HG03103 (cell line): ENCODE data around the gene EVC2.
"Not testable (repeated sequence)": the region's sequence is repeated elsewhere in the genome, so short reads cannot be mapped to it uniquely, and the experiment has no call there.

ENCODE experiments used
- ATAC-seq: cut with Tn5 transposase; IDR thresholded peaks from one replicate; pipeline ENCODE4 v1.9.1; 2021; ENCODE audit warnings: low read depth; ENCODE audit not compliant: unreplicated experiment

The EVC2 gene

DNA sequence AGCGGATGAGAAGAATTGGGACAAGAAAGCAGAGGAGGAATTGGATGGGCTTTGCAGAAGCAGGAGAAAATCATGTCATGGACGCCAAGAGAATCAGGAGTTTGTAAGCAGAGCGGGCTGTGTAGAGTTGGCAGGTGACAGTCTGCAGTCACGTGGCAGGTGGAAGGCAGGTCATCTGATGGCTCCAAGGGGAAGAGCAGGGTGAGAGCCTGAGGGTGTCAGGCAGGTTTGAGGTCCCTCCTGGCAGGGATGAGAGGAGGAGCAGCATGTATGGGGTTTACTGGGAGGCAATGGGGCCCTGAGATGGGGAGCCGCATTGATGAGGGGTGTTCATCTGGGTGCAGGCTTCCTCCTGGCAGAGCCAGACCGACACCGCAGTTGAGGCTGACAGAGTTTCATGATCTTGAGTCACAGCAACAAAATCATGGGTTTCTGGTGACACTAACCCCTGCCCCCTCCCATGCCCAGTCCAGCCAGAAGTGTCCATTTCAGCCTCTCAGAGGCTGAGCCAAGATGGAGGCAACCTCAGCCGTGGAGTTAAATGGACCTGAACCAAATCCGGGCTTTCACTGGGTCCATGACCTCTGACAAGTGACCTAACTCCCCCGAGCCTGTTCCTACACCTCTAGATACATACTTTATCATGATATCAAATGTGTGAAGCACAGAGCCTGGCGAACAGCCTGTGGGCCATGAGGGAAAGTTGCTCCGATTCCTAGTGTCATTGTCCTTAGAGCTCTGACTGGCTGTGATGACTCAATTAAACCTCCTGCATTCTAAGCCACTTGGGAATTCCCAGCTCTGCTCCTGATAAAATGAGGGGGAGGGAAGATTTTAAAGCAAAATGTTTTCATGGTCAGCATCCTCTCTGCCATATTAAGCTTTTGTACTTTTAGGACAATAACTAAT, 38.7 kb upstream of the EVC2 start:
- ATAC-seq: no peak

- no peak for ATAC-seq
Observed at GRCh38 chr4:5746250-5746649, 37.9 kb upstream of the EVC2 start.

- ATAC-seq: no peak
Observed at GRCh38 chr4:5742968-5743367, 34.6 kb upstream of the EVC2 start.

- ATAC-seq: no peak
Observed at GRCh38 chr4:5742388-5742787, 34.0 kb upstream of the EVC2 start.

GRCh38 chr4:5738061-5738460, 29.7 kb upstream of the EVC2 start:
- ATAC-seq: no peak

DNA sequence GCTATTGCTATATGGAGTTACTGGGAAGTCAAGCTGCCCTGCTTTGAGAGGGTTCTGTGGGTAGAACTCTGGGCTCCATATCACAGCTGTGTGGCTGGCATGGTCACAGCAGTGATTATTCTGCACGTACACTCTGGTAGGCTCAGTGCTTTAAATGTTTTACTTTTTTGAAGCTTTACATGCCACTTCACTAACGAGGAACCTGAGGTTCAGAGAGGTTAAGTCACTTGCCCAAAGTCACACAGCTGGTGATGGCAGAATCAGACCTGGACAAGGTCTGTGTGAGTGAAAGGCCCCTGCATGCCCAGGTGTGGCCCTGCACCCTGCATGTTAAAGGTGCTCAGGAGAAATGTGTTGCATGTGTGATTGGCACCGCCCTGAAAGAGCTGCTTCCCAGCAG, 27.1 kb upstream of the EVC2 start:
- no peak for ATAC-seq

GRCh38 chr4:5734853-5735252, 26.5 kb upstream of the EVC2 start:
- ATAC-seq: no peak

DNA sequence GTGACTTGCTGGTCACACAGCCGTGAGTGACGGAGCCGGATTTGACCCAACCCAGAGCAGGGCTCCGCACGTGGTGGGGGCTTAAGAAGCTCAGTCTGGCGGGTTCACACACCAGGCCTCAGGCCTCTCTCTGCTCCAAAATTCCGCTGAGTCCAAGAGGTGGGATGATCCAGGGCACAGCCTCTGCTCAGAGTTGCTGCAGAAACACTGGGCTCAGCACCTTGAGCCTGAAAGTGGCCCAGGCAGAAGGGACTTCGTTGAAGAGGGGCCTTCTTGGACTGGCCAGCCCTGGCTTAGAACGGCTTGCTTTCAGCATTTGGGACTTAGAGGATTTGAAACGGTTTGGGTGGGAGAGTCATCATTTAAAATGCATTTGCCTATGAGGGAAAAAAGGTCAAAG, 23.8 kb upstream of the EVC2 start:
- no peak for ATAC-seq

DNA sequence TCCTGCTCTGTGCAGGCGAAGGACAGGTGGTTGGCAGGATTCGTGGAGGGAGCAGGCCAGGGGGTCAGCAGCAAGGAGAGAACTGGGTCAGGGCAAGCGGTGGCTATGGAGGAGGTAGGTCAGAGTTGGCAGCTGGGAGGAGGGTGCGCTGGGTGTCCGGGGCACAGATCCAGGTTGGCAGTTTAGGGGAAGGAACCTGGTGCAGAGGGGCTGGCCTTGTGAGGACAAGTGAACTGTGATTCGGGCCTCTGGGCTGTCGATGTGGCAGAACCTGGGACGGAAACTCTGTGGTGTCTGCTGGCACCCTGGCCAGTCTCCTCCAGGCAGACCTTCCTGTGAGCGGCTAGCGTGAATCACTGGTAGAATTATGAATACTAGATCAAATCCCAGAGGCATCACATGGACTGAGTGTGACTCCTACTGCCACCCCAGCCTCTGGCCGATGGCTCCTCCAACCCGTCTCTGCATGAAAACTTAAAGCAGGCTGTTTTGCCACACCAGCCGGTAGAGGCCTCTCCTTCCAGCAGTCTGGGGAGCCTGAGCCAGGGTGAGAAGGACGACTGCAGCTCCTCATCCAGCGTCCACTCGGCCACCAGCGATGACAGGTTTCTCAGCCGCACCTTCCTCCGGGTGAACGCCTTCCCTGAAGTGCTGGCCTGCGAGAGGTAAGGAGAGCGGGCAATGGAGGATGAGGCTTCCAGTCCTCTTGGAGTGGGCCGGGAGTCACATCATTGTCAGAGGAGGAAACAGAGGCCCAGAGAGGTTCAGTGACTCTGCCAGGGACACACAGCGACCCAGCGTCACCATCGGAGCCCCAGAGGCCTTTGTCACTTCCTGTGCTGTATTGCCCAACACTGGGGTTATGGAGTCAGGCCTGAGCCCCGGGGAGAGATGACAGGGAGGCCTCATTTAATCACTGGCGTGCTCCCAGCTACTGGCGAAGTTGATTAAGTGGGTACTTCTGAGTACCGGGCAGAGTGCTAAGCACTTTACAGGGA, 22.9 kb upstream of the EVC2 start:
- no peak for ATAC-seq

DNA sequence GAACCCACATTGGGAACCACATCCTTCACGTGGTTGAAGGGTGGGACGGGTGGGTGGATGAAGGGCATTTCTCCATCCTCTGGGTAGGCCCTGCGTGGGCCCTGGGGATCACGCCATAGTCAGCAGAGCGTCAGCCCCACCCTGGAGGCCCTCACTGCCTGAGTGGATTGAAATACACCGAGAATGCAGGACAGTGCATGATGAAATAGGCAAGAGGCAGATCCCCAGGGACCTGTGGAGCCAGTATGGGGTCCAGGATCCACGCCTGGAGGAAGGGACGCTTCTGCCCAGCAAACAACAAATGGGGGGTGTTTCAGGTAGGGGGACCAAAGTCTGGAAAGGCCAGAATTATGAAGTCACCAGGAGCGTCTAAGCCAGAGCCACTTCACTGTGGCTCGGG, 22.1 kb upstream of the EVC2 start:
- no peak for ATAC-seq

DNA sequence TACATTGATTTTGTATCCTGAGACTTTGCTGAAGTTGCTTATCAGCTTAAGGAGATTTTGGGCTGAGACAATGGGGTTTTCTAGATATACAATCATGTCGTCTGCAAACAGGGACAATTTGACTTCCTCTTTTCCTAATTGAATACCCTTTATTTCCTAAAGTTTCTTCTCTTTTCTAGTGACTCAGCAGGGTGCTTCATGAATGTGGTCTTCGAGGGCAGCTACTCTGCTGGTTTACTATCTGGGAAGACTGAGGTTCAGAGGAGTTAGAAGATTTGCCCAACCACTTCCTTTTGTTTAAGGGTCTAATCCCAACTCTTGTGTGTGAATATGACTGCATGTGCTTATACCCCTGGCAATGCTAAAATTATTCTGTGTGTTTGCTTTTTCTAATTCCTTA, 20.1 kb upstream of the EVC2 start:
- not testable (repeated sequence) for ATAC-seq

- ATAC-seq: no peak
Observed at GRCh38 chr4:5724377-5724776, 16.0 kb upstream of the EVC2 start.

DNA sequence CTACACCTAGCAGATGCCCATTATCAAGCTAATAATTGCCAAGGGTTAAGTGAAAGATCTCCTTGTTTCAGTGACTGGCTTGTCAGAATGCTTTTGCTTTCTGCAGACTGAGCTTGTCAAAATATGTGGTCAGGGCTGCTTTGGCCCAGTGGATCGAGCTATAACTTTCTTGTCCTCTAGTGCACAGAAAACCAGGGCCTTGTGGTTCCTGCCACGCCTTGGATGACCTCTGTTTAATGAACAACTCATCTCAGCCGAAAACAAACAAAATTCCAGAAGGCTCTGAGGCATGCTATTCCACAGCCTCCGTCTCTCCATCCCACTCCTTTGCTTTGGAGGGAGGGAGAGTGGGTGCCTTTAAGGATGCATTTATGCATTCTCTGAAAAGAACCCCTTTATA, 14.0 kb upstream of the EVC2 start:
- ATAC-seq: no peak

- no peak for ATAC-seq
Observed at GRCh38 chr4:5721923-5722322, 13.6 kb upstream of the EVC2 start.

DNA sequence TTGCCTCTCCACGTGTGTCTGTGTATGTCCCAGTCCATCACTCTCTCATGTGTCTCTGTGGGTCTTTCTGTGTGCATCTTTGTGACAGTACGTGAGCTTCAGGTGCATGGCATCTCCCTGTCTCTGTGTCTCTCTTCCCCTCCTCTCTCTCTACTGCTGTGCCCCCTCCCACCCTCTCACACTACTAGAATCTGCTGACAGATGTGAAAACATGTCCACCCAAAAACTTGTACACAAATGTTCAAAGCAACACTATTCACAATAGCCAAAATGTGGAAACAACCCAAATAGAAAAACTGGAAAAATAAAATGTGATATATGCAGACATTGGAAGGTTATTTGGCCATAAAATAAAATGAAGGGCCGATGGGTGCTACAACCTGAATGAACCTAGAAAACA, 12.6 kb upstream of the EVC2 start:
- no peak for ATAC-seq

- ATAC-seq: no peak
Observed at GRCh38 chr4:5720157-5720850, 11.9 kb upstream of the EVC2 start.

DNA sequence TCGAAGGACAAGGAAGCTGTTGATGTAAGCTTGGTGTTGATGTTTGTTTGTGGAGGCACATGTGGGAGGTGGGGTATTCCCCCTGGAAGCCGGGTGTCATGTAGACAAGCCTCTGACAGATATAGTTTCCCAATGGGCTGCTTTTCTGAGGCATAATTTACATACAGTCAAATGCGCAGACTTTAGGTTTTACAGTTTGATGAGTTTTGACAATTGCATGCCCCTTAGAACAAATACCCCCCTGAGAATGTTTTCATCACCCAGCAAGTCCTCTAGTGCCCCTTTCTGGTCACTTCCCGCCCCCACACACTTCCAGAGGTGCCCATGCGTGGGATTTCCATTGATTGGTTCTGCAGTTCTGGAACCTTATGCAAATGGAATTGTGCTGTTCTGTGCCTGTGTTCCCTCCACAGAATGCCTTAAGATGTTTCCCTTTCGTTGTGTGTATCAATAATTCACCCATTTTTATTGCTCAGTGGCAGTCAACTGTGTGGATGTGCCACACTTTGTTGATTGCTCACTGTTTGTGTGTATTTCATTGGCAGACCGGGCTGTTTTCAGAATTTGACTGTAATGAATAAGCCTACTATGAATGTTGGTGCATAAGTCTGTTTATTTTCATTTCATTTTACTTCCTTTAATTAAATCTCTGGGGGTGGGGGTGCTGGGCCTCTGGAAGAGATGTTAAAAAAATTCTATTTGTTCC, 11.1 kb upstream of the EVC2 start:
- no peak for ATAC-seq

GRCh38 chr4:5718411-5718810, 10.1 kb upstream of the EVC2 start:
- no peak for ATAC-seq

DNA sequence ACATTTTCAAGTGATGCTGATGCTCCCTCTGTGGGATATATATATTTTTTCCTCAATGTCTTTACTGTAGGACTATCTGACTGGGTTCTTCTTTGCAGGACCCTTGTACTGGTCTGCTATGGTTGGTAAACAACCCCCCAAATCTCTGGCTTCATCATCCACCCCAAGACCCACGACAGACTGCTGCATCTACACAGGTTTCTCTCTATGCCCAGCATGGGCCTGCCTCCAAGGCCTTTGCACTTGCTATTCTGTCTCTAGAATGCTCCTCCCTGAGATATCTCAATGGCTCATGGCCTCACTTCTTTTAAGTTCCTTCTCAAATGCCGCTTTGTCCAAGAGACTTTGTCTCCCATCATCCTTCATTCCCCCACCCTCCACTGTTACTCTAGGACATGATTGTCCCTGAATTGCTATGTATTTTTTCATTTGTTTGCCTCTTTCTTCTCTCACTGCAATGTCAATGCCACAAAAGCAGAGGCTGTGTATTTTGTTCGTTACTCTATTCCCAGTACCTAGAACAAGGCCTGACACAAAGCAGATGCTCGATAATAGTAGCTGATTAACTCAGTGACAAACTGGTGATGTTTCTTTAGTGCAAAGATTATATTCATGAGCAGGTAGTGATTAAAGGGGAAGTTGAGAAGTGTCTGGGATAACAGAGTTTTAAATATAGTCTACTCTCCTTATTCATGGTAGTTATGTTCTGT, 9.2 kb upstream of the EVC2 start:
- ATAC-seq: no peak

GRCh38 chr4:5716391-5716790, 8.0 kb upstream of the EVC2 start:
- no peak for ATAC-seq
